ENCODE data around the gene TRMO. TPM values are rescaled to one million over a fixed set of nuclear protein-coding genes. Genes with fewer than 3 reads are reported as not detected.

The TRMO gene
- total RNA-seq, 1 experiment from 2014 or later: 15.2 TPM

- Histone ChIP-seq H3K27ac (ENCODE audit: low read length) (peak overlapping the region; percentile 94), H3K4me3 (ENCODE audit: low read length) (peak overlapping the region; percentile 79), H3K4me1 (ENCODE audit: low read length) (peaks cover 70% of the 10 kb centered on the region), H3K9me3 (ENCODE audit: low read length) (no peaks in the 10 kb centered on the region), H3K4me2 (ENCODE audit: low read depth, low read length, poor library complexity, severe bottlenecking) (peak overlapping the region; percentile 97), H3K36me3 (ENCODE audit: insufficient read depth, low read length) (no peaks in the 10 kb centered on the region), H3K9me2 (replicated peaks; ENCODE audit: insufficient read depth, low read length) (no peaks in the 10 kb centered on the region), H3K9ac (ENCODE audit: low read length) (peak overlapping the region; percentile 90), H4K20me1 (ENCODE audit: insufficient read depth, low read depth, low read length) (no peaks in the 10 kb centered on the region), H3K79me2 (ENCODE audit: low read length) (peaks cover 32% of the 10 kb centered on the region), H2AFZ (ENCODE audit: low read length) (peak overlapping the region; percentile 69), H3K27me3 (ENCODE audit: low read length) (no peaks in the 10 kb centered on the region)
- DNase-seq: peak; percentile 94
These were observed 1.3 kb upstream of the TRMO start for GRCh38 chr9:97923529-97924108.

GRCh38 chr9:97919217-97919813 lies 3.0 kb downstream of the TRMO start:
- Histone ChIP-seq H4K20me1 (ENCODE audit: insufficient read depth, low read depth, low read length) (no peaks in the 10 kb centered on the region), H3K4me2 (ENCODE audit: low read depth, low read length, poor library complexity, severe bottlenecking) (peak overlapping the region; percentile 97), H3K9me3 (ENCODE audit: low read length) (no peaks in the 10 kb centered on the region), H3K36me3 (ENCODE audit: insufficient read depth, low read length) (peaks cover under 1% of the 10 kb centered on the region; the same call in 1 of the 2 replicates), H3K9ac (ENCODE audit: low read length) (no peak overlapping the region), H3K9me2 (replicated peaks; ENCODE audit: insufficient read depth, low read length) (no peaks in the 10 kb centered on the region), H3K4me1 (ENCODE audit: low read length) (peaks cover 42% of the 10 kb centered on the region), H3K4me3 (ENCODE audit: low read length) (no peak overlapping the region), H3K79me2 (ENCODE audit: low read length) (peaks cover 53% of the 10 kb centered on the region), H3K27ac (ENCODE audit: low read length) (0 out of 2 replicates have a peak overlapping the region, but pooled peaks have one; percentile 1), H2AFZ (ENCODE audit: low read length) (no peak overlapping the region), H3K27me3 (ENCODE audit: low read length) (no peaks in the 10 kb centered on the region)
- DNase-seq: no peak

- no peak overlapping the region for H3K9ac ChIP-seq (ENCODE audit: low read length)
- no peaks in the 10 kb centered on the region for H3K27me3 ChIP-seq (ENCODE audit: low read length)
- H3K9me2 ChIP-seq (replicated peaks; ENCODE audit: insufficient read depth, low read length): no peaks in the 10 kb centered on the region
- no peaks in the 10 kb centered on the region for H3K9me3 ChIP-seq (ENCODE audit: low read length)
- no peaks in the 10 kb centered on the region for H4K20me1 ChIP-seq (ENCODE audit: insufficient read depth, low read depth, low read length)
- H3K79me2 ChIP-seq (ENCODE audit: low read length): peaks cover 56% of the 10 kb centered on the region
- H3K27ac ChIP-seq (ENCODE audit: low read length): no peak overlapping the region
- H3K36me3 ChIP-seq (ENCODE audit: insufficient read depth, low read length): peaks cover 7% of the 10 kb centered on the region
- H3K4me3 ChIP-seq (ENCODE audit: low read length): no peak overlapping the region
- no peak overlapping the region for H2AFZ ChIP-seq (ENCODE audit: low read length)
- H3K4me1 ChIP-seq (ENCODE audit: low read length): peaks cover 37% of the 10 kb centered on the region
- H3K4me2 ChIP-seq (ENCODE audit: low read depth, low read length, poor library complexity, severe bottlenecking): no peak overlapping the region
- no peak for DNase-seq
These were observed 3.7 kb downstream of the TRMO start for GRCh38 chr9:97918611-97919010.

DNA sequence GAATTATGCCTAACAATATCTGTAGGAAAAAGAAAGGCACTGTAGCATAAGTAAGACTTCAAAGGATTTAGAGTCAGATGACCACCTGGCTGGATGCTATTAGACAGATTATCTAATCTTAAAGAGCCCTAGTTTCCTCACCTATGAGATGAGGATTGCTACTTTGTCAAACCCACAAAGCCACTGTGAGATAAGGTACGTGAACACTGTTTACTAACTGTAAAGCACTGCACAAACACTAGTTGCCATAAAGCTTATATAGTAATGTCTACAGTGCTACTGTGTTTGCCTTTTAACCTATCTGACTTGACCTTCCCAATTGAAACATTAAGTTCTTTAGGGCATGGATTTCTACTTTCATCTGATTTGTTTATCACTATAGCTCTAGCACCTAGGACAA lies 10.3 kb downstream of the TRMO start:
- Histone ChIP-seq H3K9ac (ENCODE audit: low read length) (no peak overlapping the region), H3K4me3 (ENCODE audit: low read length) (no peak overlapping the region), H3K4me1 (ENCODE audit: low read length) (peaks cover 9% of the 10 kb centered on the region), H3K36me3 (ENCODE audit: insufficient read depth, low read length) (peaks cover 20% of the 10 kb centered on the region), H3K9me3 (ENCODE audit: low read length) (no peaks in the 10 kb centered on the region), H3K27ac (ENCODE audit: low read length) (no peak overlapping the region), H4K20me1 (ENCODE audit: insufficient read depth, low read depth, low read length) (no peaks in the 10 kb centered on the region), H3K9me2 (replicated peaks; ENCODE audit: insufficient read depth, low read length) (no peaks in the 10 kb centered on the region), H2AFZ (ENCODE audit: low read length) (no peak overlapping the region), H3K4me2 (ENCODE audit: low read depth, low read length, poor library complexity, severe bottlenecking) (no peak overlapping the region), H3K27me3 (ENCODE audit: low read length) (no peaks in the 10 kb centered on the region), H3K79me2 (ENCODE audit: low read length) (peaks cover 24% of the 10 kb centered on the region)
- no peak for DNase-seq

- peaks cover 25% of the 10 kb centered on the region for H3K79me2 ChIP-seq (ENCODE audit: low read length)
- no peak overlapping the region for H3K4me3 ChIP-seq (ENCODE audit: low read length)
- no peak for DNase-seq
- H3K27me3 ChIP-seq (ENCODE audit: low read length): no peaks in the 10 kb centered on the region
- H3K36me3 ChIP-seq (ENCODE audit: insufficient read depth, low read length): peaks cover 20% of the 10 kb centered on the region
- H3K4me1 ChIP-seq (ENCODE audit: low read length): peaks cover 11% of the 10 kb centered on the region
- no peak overlapping the region for H3K4me2 ChIP-seq (ENCODE audit: low read depth, low read length, poor library complexity, severe bottlenecking)
- H4K20me1 ChIP-seq (ENCODE audit: insufficient read depth, low read depth, low read length): no peaks in the 10 kb centered on the region
- no peaks in the 10 kb centered on the region for H3K9me2 ChIP-seq (replicated peaks; ENCODE audit: insufficient read depth, low read length)
- no peak overlapping the region for H3K27ac ChIP-seq (ENCODE audit: low read length)
- H3K9me3 ChIP-seq (ENCODE audit: low read length): no peaks in the 10 kb centered on the region
- H2AFZ ChIP-seq (ENCODE audit: low read length): no peak overlapping the region
- H3K9ac ChIP-seq (ENCODE audit: low read length): no peak overlapping the region
These were observed 10.8 kb downstream of the TRMO start for GRCh38 chr9:97911528-97911927.

GRCh38 chr9:97910357-97910756 lies 11.9 kb downstream of the TRMO start:
- Histone ChIP-seq H4K20me1 (ENCODE audit: insufficient read depth, low read depth, low read length) (no peaks in the 10 kb centered on the region), H3K9me3 (ENCODE audit: low read length) (no peaks in the 10 kb centered on the region), H3K4me1 (ENCODE audit: low read length) (peaks cover 11% of the 10 kb centered on the region), H3K4me2 (ENCODE audit: low read depth, low read length, poor library complexity, severe bottlenecking) (no peak overlapping the region), H3K9ac (ENCODE audit: low read length) (no peak overlapping the region), H3K27me3 (ENCODE audit: low read length) (no peaks in the 10 kb centered on the region), H2AFZ (ENCODE audit: low read length) (no peak overlapping the region), H3K4me3 (ENCODE audit: low read length) (no peak overlapping the region), H3K36me3 (ENCODE audit: insufficient read depth, low read length) (peaks cover 20% of the 10 kb centered on the region), H3K79me2 (ENCODE audit: low read length) (peaks cover 32% of the 10 kb centered on the region), H3K27ac (ENCODE audit: low read length) (no peak overlapping the region), H3K9me2 (replicated peaks; ENCODE audit: insufficient read depth, low read length) (no peaks in the 10 kb centered on the region)
- DNase-seq: no peak

- Histone ChIP-seq H3K36me3 (ENCODE audit: insufficient read depth, low read length) (peaks cover 14% of the 10 kb centered on the region), H2AFZ (ENCODE audit: low read length) (no peak overlapping the region)
These were observed 13.6 kb downstream of the TRMO start for GRCh38 chr9:97908705-97909104.

DNA sequence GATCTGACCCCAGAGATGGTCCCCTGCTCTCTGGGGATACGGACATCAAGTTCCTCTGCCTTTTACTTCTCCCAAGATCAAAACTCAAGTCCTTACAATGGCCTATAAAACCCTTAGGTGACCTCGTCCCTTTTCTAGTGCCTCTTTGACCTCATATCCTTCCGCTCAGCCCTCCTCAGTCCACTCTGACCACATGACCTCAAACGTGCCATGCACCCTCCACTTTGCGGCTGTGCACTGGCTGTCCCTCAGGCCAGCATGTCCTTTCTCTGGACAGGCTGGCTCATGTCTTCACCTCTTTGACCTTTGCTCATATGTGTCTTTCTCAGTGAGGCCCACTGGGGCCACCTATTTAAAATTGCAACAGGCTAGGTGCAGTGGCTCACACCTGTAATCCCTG lies 14.7 kb downstream of the TRMO start:
- no peak for DNase-seq
- no peak overlapping the region for H2AFZ ChIP-seq (ENCODE audit: low read length)
- H3K27me3 ChIP-seq (ENCODE audit: low read length): no peaks in the 10 kb centered on the region
- no peak overlapping the region for H3K9ac ChIP-seq (ENCODE audit: low read length)
- peaks cover 11% of the 10 kb centered on the region for H3K4me1 ChIP-seq (ENCODE audit: low read length)
- no peak overlapping the region for H3K4me2 ChIP-seq (ENCODE audit: low read depth, low read length, poor library complexity, severe bottlenecking)
- H3K36me3 ChIP-seq (ENCODE audit: insufficient read depth, low read length): peaks cover 5% of the 10 kb centered on the region; the same call in 1 of the 2 replicates
- H3K9me3 ChIP-seq (ENCODE audit: low read length): no peaks in the 10 kb centered on the region
- H3K27ac ChIP-seq (ENCODE audit: low read length): peak overlapping the region; percentile 50; the same call in 1 of the 2 replicates
- no peaks in the 10 kb centered on the region for H4K20me1 ChIP-seq (ENCODE audit: insufficient read depth, low read depth, low read length)
- H3K4me3 ChIP-seq (ENCODE audit: low read length): no peak overlapping the region
- peaks cover 28% of the 10 kb centered on the region for H3K79me2 ChIP-seq (ENCODE audit: low read length)
- no peaks in the 10 kb centered on the region for H3K9me2 ChIP-seq (replicated peaks; ENCODE audit: insufficient read depth, low read length)

More at GRCh38 chr9:97908705-97909104, 13.6 kb downstream of the TRMO start:
- Histone ChIP-seq H3K9me2 (replicated peaks; ENCODE audit: insufficient read depth, low read length) (no peaks in the 10 kb centered on the region), H3K27me3 (ENCODE audit: low read length) (no peaks in the 10 kb centered on the region), H3K27ac (ENCODE audit: low read length) (no peak overlapping the region), H3K9ac (ENCODE audit: low read length) (no peak overlapping the region), H3K4me1 (ENCODE audit: low read length) (peaks cover 11% of the 10 kb centered on the region), H3K9me3 (ENCODE audit: low read length) (no peaks in the 10 kb centered on the region), H3K4me2 (ENCODE audit: low read depth, low read length, poor library complexity, severe bottlenecking) (no peak overlapping the region), H3K79me2 (ENCODE audit: low read length) (peaks cover 28% of the 10 kb centered on the region), H4K20me1 (ENCODE audit: insufficient read depth, low read depth, low read length) (no peaks in the 10 kb centered on the region), H3K4me3 (ENCODE audit: low read length) (no peak overlapping the region)
- no peak for DNase-seq

All from Karpas-422 (cell line).